Sigmoid colon (tissue), 7 donors: ENCODE measurements around the gene PNKD. TPM values are rescaled to one million over a fixed set of nuclear protein-coding genes. Genes with fewer than 3 reads are reported as not detected.

ENCODE experiments used
- DNase-seq: peaks from one replicate; pipeline ENCODE4 v3.0.0-alpha.2; 2019
- H3K27ac ChIP-seq, 4 donors: fragments of 200-600 bp; sonication (generic); one replicate each; pipeline ENCODE4 v1.5.1; 2016 to 2019; ENCODE audit warnings: mild to moderate bottlenecking in 1 of 4
- H3K27me3 ChIP-seq, 3 donors: fragments of 200-600 bp; sonication (generic); one replicate each; pipeline ENCODE4 v1.5.1; 2019; ENCODE audit warnings: mild to moderate bottlenecking in 1 of 3
- H3K36me3 ChIP-seq, 4 donors: fragments of 200-600 bp; sonication (generic); one replicate each; pipeline ENCODE4 v1.5.1; 2016 to 2019
- H3K4me1 ChIP-seq, 4 donors: fragments of 200-600 bp; sonication (generic); one replicate each; pipeline ENCODE4 v1.5.1; 2017 to 2019
- H3K4me3 ChIP-seq, 4 donors: fragments of 200-600 bp; sonication (generic); one replicate each; pipeline ENCODE4 v1.5.1; 2017 to 2019; ENCODE audit warnings: mild to moderate bottlenecking in 2 of 4, moderate library complexity in 1 of 4
- H3K9me3 ChIP-seq, 4 donors: fragments of 200-600 bp in 3 of 4; sonication (generic) in 3 of 4; one replicate each; pipeline versions ENCODE4 v1.5.1 to v1.6.1; 2013 to 2019
- CTCF ChIP-seq, 4 experiments: fragments of 450-650 bp in 3 of 4; fragments of 200-600 bp in 1 of 4; IDR thresholded peaks; one replicate each; pipeline ENCODE4 v1.5.1; 2016 to 2019; ENCODE audit warnings: antibody characterized with exemption in 4 of 4, mild to moderate bottlenecking in 3 of 4, moderate library complexity in 2 of 4
- EP300 ChIP-seq, 4 donors: sonication (generic); formaldehyde crosslinking; IDR thresholded peaks; one replicate each; pipeline ENCODE4 v1.6.1; 2017; ENCODE audit warnings: antibody characterized with exemption in 4 of 4
- POLR2A ChIP-seq, 2 donors: fragments of 450-650 bp; IDR thresholded peaks; one replicate each; pipeline ENCODE4 v1.6.1; 2016; ENCODE audit warnings: antibody characterized with exemption in 2 of 2, mild to moderate bottlenecking in 2 of 2, moderate library complexity in 2 of 2
- POLR2AphosphoS5 ChIP-seq, 4 donors: sonication (generic); formaldehyde crosslinking; IDR thresholded peaks; one replicate each; pipeline ENCODE4 v1.6.1; 2017; ENCODE audit warnings: antibody characterized with exemption in 4 of 4
- WGBS, 2 donors: extraction: QIAGEN DNeasy Blood & Tissue Kit; methylation state at CpG; one replicate each; pipeline ENCODE4 v1.1.7; 2013; 5-methylcytosine and 5-hydroxymethylcytosine counted together
- intact Hi-C: fragments of 100-400 bp; cut with DNase I; formaldehyde crosslinking; loops from one replicate; pipeline ENCODE4 v1.15.1; 2023
- polyA plus RNA-seq, 3 donors: library from polyadenylated mRNA; stranded (reverse); fragments of 200-250 nt; gene quantifications; one replicate each; pipeline ENCODE4 v1.2.3, GENCODE V29; 2013
- total RNA-seq, 4 donors: library from RNA; depleted of rRNA; stranded (reverse); fragments of >200 nt; gene quantifications; one replicate each; pipeline ENCODE4 v1.1.0, GENCODE V29; 2016
- donor health status: healthy with polysubstance abuse.
- donor health status: Bipolar disorder and iron deficiency.
- donor health status: healthy.

The PNKD gene
- total and polyA plus RNA-seq, 7 donors: 46.8 to 199 (median 95.1) TPM

GRCh38 chr2:218375212-218375611, 104.9 kb downstream of the PNKD start:
- no peak overlapping the region for H3K4me3 ChIP-seq
- no peaks in the 10 kb centered on the region for H3K36me3 ChIP-seq
- no peaks in the 10 kb centered on the region for H3K27me3 ChIP-seq
- intact Hi-C loops: no loop called here
- TF ChIP-seq POLR2AphosphoS5 (IDR thresholded peaks at IDR 0.05) (peak; percentile 30 to 85 (median 78)), CTCF (IDR thresholded peaks at IDR 0.05) (no peak), EP300 (IDR thresholded peaks at IDR 0.05) (peak in 2 of 4 donors; percentile 42 to 55), POLR2A (IDR thresholded peaks at IDR 0.05) (no peak)
- peak overlapping the region in 3 of 4 donors; percentile 25 to 56 (median 52) for H3K27ac ChIP-seq
- WGBS, 2 donors: 10 to 38% methylated on average over 2 of the region's 2 CpGs
- peaks cover 0 to 15% (median 14%) of the 10 kb centered on the region in 4 donors for H3K4me1 ChIP-seq
- no peaks in the 10 kb centered on the region for H3K9me3 ChIP-seq
- no peak for DNase-seq

- H3K27me3 ChIP-seq: no peaks in the 10 kb centered on the region
- H3K4me1 ChIP-seq: peaks cover 0 to 14% (median 12%) of the 10 kb centered on the region in 4 donors
- intact Hi-C loops: no loop called here
- no peak overlapping the region for H3K4me3 ChIP-seq
- DNase-seq: no peak
- H3K27ac ChIP-seq: no peak overlapping the region
- WGBS, 2 donors: 88 to 90% methylated on average over 5 of the region's 5 CpGs
- no peaks in the 10 kb centered on the region for H3K9me3 ChIP-seq
- H3K36me3 ChIP-seq: no peaks in the 10 kb centered on the region
- TF ChIP-seq POLR2A (IDR thresholded peaks at IDR 0.05): no peak
- no peak for TF ChIP-seq EP300 (IDR thresholded peaks at IDR 0.05)
- TF ChIP-seq POLR2AphosphoS5 (IDR thresholded peaks at IDR 0.05): no peak
- TF ChIP-seq CTCF (IDR thresholded peaks at IDR 0.05): no peak
These were observed 107.7 kb downstream of the PNKD start for GRCh38 chr2:218378053-218378452.

- H3K4me3 ChIP-seq: peak within 1 kb of the TSS in 3 of 4 donors; percentile 9 to 37 (median 30)
- H3K27ac ChIP-seq: peak within 1 kb of the TSS in 3 of 4 donors; percentile 20 to 57 (median 47)
- intact Hi-C loops: no loop called here
- H3K36me3 ChIP-seq: no peaks in the 10 kb centered on the region
- TF ChIP-seq POLR2A (IDR thresholded peaks at IDR 0.05) (peak in 1 of 2 donors; percentile 25), CTCF (IDR thresholded peaks at IDR 0.05) (no peak), POLR2AphosphoS5 (IDR thresholded peaks at IDR 0.05) (peak in 3 of 4 donors; percentile 34 to 60 (median 56)), EP300 (IDR thresholded peaks at IDR 0.05) (peak in 3 of 4 donors; percentile 12 to 67 (median 17))
- H3K27me3 ChIP-seq: no peaks in the 10 kb centered on the region
- peak; percentile 87 for DNase-seq
- peaks cover 0 to 3% (median 0%) of the 10 kb centered on the region in 4 donors for H3K4me1 ChIP-seq
- no peaks in the 10 kb centered on the region for H3K9me3 ChIP-seq
- WGBS, 2 donors: 67 to 82% methylated on average over 13 of the region's 13 CpGs
These were observed 111.6 kb downstream of the PNKD start, which contains the start of gene SLC11A1 for GRCh38 chr2:218381916-218382366. Gene SLC11A1 (plus strand): TSS chr2:218382273. CDS start chr2:218382369, 96 bp downstream.

GRCh38 chr2:218382785-218383184, 112.5 kb downstream of the PNKD start:
- Histone ChIP-seq H3K9me3 (no peaks in the 10 kb centered on the region), H3K27me3 (no peaks in the 10 kb centered on the region), H3K36me3 (no peaks in the 10 kb centered on the region), H3K4me3 (peak overlapping the region in 3 of 4 donors; percentile 9 to 37 (median 30)), H3K4me1 (peaks cover 0 to 11% (median 5%) of the 10 kb centered on the region in 4 donors), H3K27ac (peak overlapping the region in 3 of 4 donors; percentile 20 to 57 (median 47))
- intact Hi-C loops: no loop called here
- DNase-seq: no peak
- 94% methylated on average over 6 of the region's 6 CpGs for WGBS, 2 donors
- TF ChIP-seq EP300 (IDR thresholded peaks at IDR 0.05) (no peak), CTCF (IDR thresholded peaks at IDR 0.05) (no peak), POLR2A (IDR thresholded peaks at IDR 0.05) (no peak), POLR2AphosphoS5 (IDR thresholded peaks at IDR 0.05) (no peak)
